OCI-LY7 (cell line): ENCODE data around the gene RLBP1. TPM values are rescaled to one million over a fixed set of nuclear protein-coding genes. Genes with fewer than 3 reads are reported as not detected.

Source experiments
- BruUV-seq: library from RNA; stranded (reverse); fragments of 400-500 nt; replicated peaks from 2 replicates; lab custom pipeline; 2021; lab: Mats Ljungman, UMichigan
- CTCF ChIA-PET: fragments of 300-600 bp; sonication (Branson Sonifier 250); formaldehyde crosslinking; loops from one replicate; lab custom pipeline; 2022; ENCODE audit warnings: antibody characterized with exemption; ENCODE audit not compliant: unreplicated experiment; lab: Charles Lee
- POLR2A ChIA-PET: fragments of 300-600 bp; sonication (Branson Sonifier 250); formaldehyde crosslinking; loops from one replicate; lab custom pipeline; 2022; ENCODE audit warnings: antibody characterized with exemption; lab: Charles Lee
- DNase-seq: peaks from one replicate; pipeline ENCODE4 v3.0.0-alpha.2; 2015; ENCODE audit warnings: low spot score
- H2AFZ ChIP-seq: fragments of 200-600 bp; sonication (generic), shearing (Covaris generic); 2 replicates; pipeline ENCODE4 v1.6.1; 2014; ENCODE audit warnings: mild to moderate bottlenecking, antibody characterized with exemption, low read length, moderate library complexity
- H3K27ac ChIP-seq: fragments of 200-600 bp; sonication (generic); 2 replicates; pipeline ENCODE4 v1.5.1; 2014; ENCODE audit warnings: mixed run types, low read depth, mild to moderate bottlenecking, moderate library complexity, low read length, inconsistent platforms; ENCODE audit not compliant: poor library complexity, severe bottlenecking
- H3K36me3 ChIP-seq: fragments of 200-600 bp; sonication (generic); 2 replicates; pipeline ENCODE4 v1.6.1; 2014; ENCODE audit warnings: mild to moderate bottlenecking, antibody characterized with exemption, low read length, moderate library complexity, mixed read lengths; ENCODE audit not compliant: insufficient read depth
- H3K4me1 ChIP-seq: fragments of 200-600 bp; sonication (generic); 2 replicates; pipeline ENCODE4 v1.5.1; 2014; ENCODE audit warnings: mild to moderate bottlenecking, low read length; ENCODE audit not compliant: insufficient read depth, poor library complexity, severe bottlenecking
- H3K4me2 ChIP-seq: fragments of 200-600 bp; sonication (generic); 2 replicates; pipeline ENCODE4 v1.6.1; 2014; ENCODE audit warnings: mild to moderate bottlenecking, low read length
- H3K4me3 ChIP-seq: fragments of 200-600 bp; sonication (generic); 2 replicates; pipeline ENCODE4 v1.5.1; 2014; ENCODE audit warnings: mild to moderate bottlenecking, low read depth, low read length; ENCODE audit not compliant: poor library complexity, severe bottlenecking
- H3K79me2 ChIP-seq: fragments of 200-600 bp; sonication (generic); 2 replicates; pipeline ENCODE4 v1.6.1; 2016; ENCODE audit warnings: low read depth, mild to moderate bottlenecking, low read length, moderate library complexity, mixed read lengths; ENCODE audit not compliant: insufficient read depth
- H3K9me2 ChIP-seq: fragments of 200-600 bp; sonication (generic); 2 replicates; pipeline ENCODE4 v1.6.1; 2016; ENCODE audit warnings: mild to moderate bottlenecking, low read length, mixed read lengths; ENCODE audit not compliant: insufficient read depth
- H3K9me3 ChIP-seq: fragments of 200-600 bp; sonication (generic); 2 replicates; pipeline ENCODE4 v1.6.1; 2014; ENCODE audit warnings: mild to moderate bottlenecking, mixed run types, low read length, mixed read lengths
- H4K20me1 ChIP-seq: fragments of 200-600 bp; sonication (generic); 2 replicates; pipeline ENCODE4 v1.6.1; 2014; ENCODE audit warnings: mild to moderate bottlenecking, antibody characterized with exemption, low read length, moderate library complexity, mixed read lengths; ENCODE audit not compliant: insufficient read depth
- CTCF ChIP-seq: fragments of 200-600 bp; sonication (generic); conservative IDR thresholded peaks from 2 replicates; pipeline ENCODE4 v1.5.1; 2014; ENCODE audit warnings: mild to moderate bottlenecking, antibody characterized with exemption, low read length, moderate library complexity, mixed read lengths
- EZH2phosphoT487 ChIP-seq: fragments of 200-600 bp; sonication (generic); IDR thresholded peaks from 2 replicates; pipeline ENCODE4 v1.6.1; 2018; ENCODE audit warnings: low read depth, borderline replicate concordance, mild to moderate bottlenecking, mixed run types, antibody characterized with exemption, low read length, moderate library complexity, mixed read lengths
- intact Hi-C: fragments of 100-400 bp; cut with micrococcal nuclease; formaldehyde crosslinking; loops from one replicate; pipeline ENCODE4 v1.10.0; 2022; ENCODE audit not compliant: unreplicated experiment
- total RNA-seq, 2 experiments: library from RNA; depleted of rRNA in 1 of 2; stranded (reverse); fragments of >200 nt in 1 of 2; shearing (Covaris generic) in 1 of 2; gene quantifications; 2 replicates each; pipeline ENCODE4 v1.2.3, GENCODE V29; 2014 to 2022

The RLBP1 gene
- total RNA-seq, 2 experiments from 2014 or later = not detected

GRCh38 chr15:89179966-89180875 lies 41.2 kb downstream of the RLBP1 start:
- H3K79me2 ChIP-seq = no peaks in the 10 kb centered on the region
- no peaks in the 10 kb centered on the region for H3K9me3 ChIP-seq
- no peaks in the 10 kb centered on the region for H4K20me1 ChIP-seq
- no peaks in the 10 kb centered on the region for H3K4me1 ChIP-seq
- no peak overlapping the region for H3K4me3 ChIP-seq
- H3K9me2 ChIP-seq = no peaks in the 10 kb centered on the region
- TF ChIP-seq CTCF (no peak), EZH2phosphoT487 (no peak)
- H3K4me2 ChIP-seq = no peak overlapping the region
- H3K27ac ChIP-seq = no peak overlapping the region
- intact Hi-C loops = no loop called here
- BruUV-seq = no TSS peak
- no peak overlapping the region for H2AFZ ChIP-seq
- ChIA-PET CTCF (no interaction called here), POLR2A (interaction anchor here (0.6 kb wide), 1 partner anchor 57 kb away, joined by 4 read pairs; no protein-coding TSS in a partner anchor)
- no peak for DNase-seq
- H3K36me3 ChIP-seq = peaks cover 11% of the 10 kb centered on the region; the same call in 1 of the 2 replicates

GRCh38 chr15:89178307-89178977 lies 42.9 kb downstream of the RLBP1 start:
- intact Hi-C loops = no loop called here
- Histone ChIP-seq H3K4me3 (no peak overlapping the region), H3K27ac (no peak overlapping the region), H2AFZ (no peak overlapping the region), H3K9me2 (no peaks in the 10 kb centered on the region), H3K36me3 (peaks cover 11% of the 10 kb centered on the region; the same call in 1 of the 2 replicates), H3K4me2 (no peak overlapping the region), H3K9me3 (no peaks in the 10 kb centered on the region), H3K4me1 (no peaks in the 10 kb centered on the region), H4K20me1 (no peaks in the 10 kb centered on the region), H3K79me2 (no peaks in the 10 kb centered on the region)
- TF ChIP-seq CTCF (no peak), EZH2phosphoT487 (no peak)
- CTCF ChIA-PET = interaction anchor here (0.7 to 0.9 kb wide), 4 partner anchors 28 to 276 kb away, joined by 3 to 6 read pairs (median 4); no protein-coding TSS in a partner anchor
- BruUV-seq = no TSS peak
- DNase-seq = no peak
- POLR2A ChIA-PET = interaction anchor here (1.2 kb wide), 1 partner anchor 121 kb away, joined by 3 read pairs; no protein-coding TSS in a partner anchor
